Loucy (cell line): ENCODE measurements around the gene ZER1.

Experiments
- H2AFZ ChIP-seq: fragments of 200-600 bp; sonication (generic); 2 replicates; pipeline ENCODE4 v1.6.0; 2016; ENCODE audit warnings: antibody characterized with exemption, mild to moderate bottlenecking, low read length, moderate library complexity
- H3F3A ChIP-seq: fragments of 200-600 bp; 2 replicates; pipeline ENCODE4 v1.6.0; 2016; ENCODE audit warnings: antibody characterized with exemption, low read depth, mild to moderate bottlenecking
- H3K27me3 ChIP-seq: fragments of 200-600 bp; sonication (generic); 2 replicates; pipeline ENCODE4 v1.6.1; 2014; ENCODE audit warnings: low read length, mild to moderate bottlenecking; ENCODE audit not compliant: insufficient read depth, poor library complexity, severe bottlenecking
- H3K36me3 ChIP-seq: fragments of 200-600 bp; sonication (generic); 2 replicates; pipeline ENCODE4 v1.6.1; 2016; ENCODE audit warnings: low read length; ENCODE audit not compliant: insufficient read depth
- H3K4me1 ChIP-seq: fragments of 200-600 bp; sonication (generic); 2 replicates; pipeline ENCODE4 v1.5.1; 2014; ENCODE audit warnings: low read length, mild to moderate bottlenecking; ENCODE audit not compliant: insufficient read depth, poor library complexity, severe bottlenecking
- H3K4me2 ChIP-seq: fragments of 200-600 bp; sonication (generic); 2 replicates; pipeline ENCODE4 v1.6.0; 2014; ENCODE audit warnings: antibody characterized with exemption, low read length, low read depth, mild to moderate bottlenecking; ENCODE audit not compliant: poor library complexity, severe bottlenecking
- H3K4me3 ChIP-seq: fragments of 200-600 bp; sonication (generic); 2 replicates; pipeline ENCODE4 v1.5.1; 2014; ENCODE audit warnings: low read length, mild to moderate bottlenecking, mixed read lengths; ENCODE audit not compliant: poor library complexity, severe bottlenecking
- H3K79me2 ChIP-seq: fragments of 200-600 bp; sonication (generic); 2 replicates; pipeline ENCODE4 v1.6.1; 2014; ENCODE audit warnings: low read length; ENCODE audit not compliant: insufficient read depth
- H3K9ac ChIP-seq: fragments of 200-600 bp; sonication (generic); 2 replicates; pipeline ENCODE4 v1.6.0; 2014; ENCODE audit warnings: mild to moderate bottlenecking, low read depth, low read length, moderate library complexity; ENCODE audit not compliant: poor library complexity, severe bottlenecking
- H3K9me2 ChIP-seq: fragments of 200-600 bp; sonication (generic); replicated peaks from 2 replicates; pipeline ENCODE4 v1.6.1; 2016; ENCODE audit warnings: low read depth, low read length, mixed read lengths
- H3K9me3 ChIP-seq: fragments of 200-600 bp; sonication (generic); 2 replicates; pipeline ENCODE4 v1.6.1; 2014; ENCODE audit warnings: mild to moderate bottlenecking, antibody characterized with exemption, low read length, low read depth; ENCODE audit not compliant: insufficient read depth
- H4K20me1 ChIP-seq: fragments of 200-600 bp; sonication (generic); 2 replicates; pipeline ENCODE4 v1.6.0; 2014; ENCODE audit warnings: antibody characterized with exemption, low read length, mild to moderate bottlenecking; ENCODE audit not compliant: insufficient read depth, poor library complexity, severe bottlenecking
- EZH2phosphoT487 ChIP-seq: fragments of 200-600 bp; IDR thresholded peaks from 2 replicates; pipeline ENCODE4 v1.6.1; 2018; ENCODE audit warnings: antibody characterized with exemption, mild to moderate bottlenecking, moderate library complexity, borderline replicate concordance
- TF ChIP-seq, protein P1 (sequence below): fragments of 200-600 bp; sonication (generic); conservative IDR thresholded peaks from 2 replicates; pipeline ENCODE4 v1.5.1; 2014; ENCODE audit warnings: mild to moderate bottlenecking, antibody characterized with exemption, low read length

Gene ZER1

DNA sequence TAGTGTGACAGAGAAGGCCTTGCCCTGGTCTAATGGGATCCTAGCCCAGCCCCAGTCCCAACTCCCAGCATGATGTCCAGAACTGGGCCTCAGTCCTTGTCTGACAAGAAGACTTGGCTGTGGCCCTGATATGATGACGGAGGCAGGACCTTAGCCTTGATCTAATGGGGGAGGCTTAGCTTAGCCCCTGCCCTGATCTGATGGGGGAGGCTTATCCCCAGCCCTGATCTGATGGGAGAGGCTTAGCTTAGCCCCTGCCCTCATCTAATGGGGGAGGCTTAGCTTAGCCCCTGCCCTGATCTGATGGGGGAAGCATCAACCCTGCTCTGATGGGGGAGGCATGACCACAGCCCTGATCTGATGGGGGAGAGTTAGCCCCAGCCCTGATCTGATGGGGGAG is 65.7 kb downstream of the ZER1 start:
- Histone ChIP-seq H3F3A (no peaks in the 10 kb centered on the region), H3K4me1 (no peaks in the 10 kb centered on the region), H3K4me2 (no peak overlapping the region), H2AFZ (no peak overlapping the region), H3K27me3 (no peaks in the 10 kb centered on the region), H3K9me3 (no peaks in the 10 kb centered on the region), H3K36me3 (no peaks in the 10 kb centered on the region), H3K9ac (no peak overlapping the region), H3K79me2 (no peaks in the 10 kb centered on the region), H4K20me1 (no peaks in the 10 kb centered on the region), H3K9me2 (no peaks in the 10 kb centered on the region), H3K4me3 (no peak overlapping the region)
- TF ChIP-seq, protein P1, sequence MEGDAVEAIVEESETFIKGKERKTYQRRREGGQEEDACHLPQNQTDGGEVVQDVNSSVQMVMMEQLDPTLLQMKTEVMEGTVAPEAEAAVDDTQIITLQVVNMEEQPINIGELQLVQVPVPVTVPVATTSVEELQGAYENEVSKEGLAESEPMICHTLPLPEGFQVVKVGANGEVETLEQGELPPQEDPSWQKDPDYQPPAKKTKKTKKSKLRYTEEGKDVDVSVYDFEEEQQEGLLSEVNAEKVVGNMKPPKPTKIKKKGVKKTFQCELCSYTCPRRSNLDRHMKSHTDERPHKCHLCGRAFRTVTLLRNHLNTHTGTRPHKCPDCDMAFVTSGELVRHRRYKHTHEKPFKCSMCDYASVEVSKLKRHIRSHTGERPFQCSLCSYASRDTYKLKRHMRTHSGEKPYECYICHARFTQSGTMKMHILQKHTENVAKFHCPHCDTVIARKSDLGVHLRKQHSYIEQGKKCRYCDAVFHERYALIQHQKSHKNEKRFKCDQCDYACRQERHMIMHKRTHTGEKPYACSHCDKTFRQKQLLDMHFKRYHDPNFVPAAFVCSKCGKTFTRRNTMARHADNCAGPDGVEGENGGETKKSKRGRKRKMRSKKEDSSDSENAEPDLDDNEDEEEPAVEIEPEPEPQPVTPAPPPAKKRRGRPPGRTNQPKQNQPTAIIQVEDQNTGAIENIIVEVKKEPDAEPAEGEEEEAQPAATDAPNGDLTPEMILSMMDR, result no peak
- TF ChIP-seq EZH2phosphoT487, result no peak

DNA sequence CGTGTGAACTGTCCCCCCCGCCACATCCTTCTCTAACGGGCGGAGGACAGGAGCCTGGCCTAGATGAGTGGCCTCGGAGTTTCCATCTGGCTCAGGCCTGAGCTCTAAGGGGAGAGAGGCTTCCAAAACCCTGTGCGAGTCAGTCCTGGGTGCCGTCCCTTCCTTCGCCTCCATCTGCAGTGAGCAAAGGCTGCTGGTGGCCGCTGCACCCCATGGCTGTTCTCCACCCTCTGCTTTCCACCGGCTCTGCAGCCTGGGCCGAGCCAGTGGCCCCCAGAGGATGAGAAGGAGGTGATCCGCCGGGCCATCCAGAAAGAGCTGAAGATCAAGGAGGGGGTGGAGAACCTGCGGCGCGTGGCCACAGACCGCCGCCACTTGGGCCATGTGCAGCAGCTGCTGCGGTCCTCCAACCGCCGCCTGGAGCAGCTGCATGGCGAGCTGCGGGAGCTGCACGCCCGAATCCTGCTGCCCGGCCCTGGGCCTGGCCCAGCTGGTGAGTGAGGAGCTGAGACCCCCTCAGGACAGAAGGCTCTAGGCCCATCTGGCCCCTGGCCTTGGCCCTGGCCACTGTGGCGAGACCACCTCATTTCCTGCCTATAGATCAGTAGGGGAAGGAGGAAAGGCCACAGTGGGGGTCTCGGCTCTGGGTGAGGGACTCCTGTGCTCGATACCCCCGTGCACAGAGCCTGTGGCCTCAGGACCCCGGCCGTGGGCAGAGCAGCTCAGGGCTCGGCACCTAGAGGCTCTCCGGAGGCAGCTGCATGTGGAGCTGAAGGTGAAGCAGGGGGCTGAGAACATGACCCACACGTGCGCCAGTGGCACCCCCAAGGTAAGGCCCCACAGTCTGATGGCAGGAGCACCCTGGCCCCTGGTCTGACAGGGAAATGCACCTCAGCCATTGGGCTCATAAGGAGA is 66.4 kb downstream of the ZER1 start:
- Histone ChIP-seq H3K79me2 (no peaks in the 10 kb centered on the region), H3K4me1 (no peaks in the 10 kb centered on the region), H3K4me2 (no peak overlapping the region), H3K9ac (no peak overlapping the region), H2AFZ (no peak overlapping the region), H3K9me2 (no peaks in the 10 kb centered on the region), H3K4me3 (no peak overlapping the region), H4K20me1 (no peaks in the 10 kb centered on the region), H3K27me3 (no peaks in the 10 kb centered on the region), H3F3A (no peaks in the 10 kb centered on the region), H3K9me3 (no peaks in the 10 kb centered on the region), H3K36me3 (no peaks in the 10 kb centered on the region)
- TF ChIP-seq, protein P1, result no peak
- no peak for TF ChIP-seq EZH2phosphoT487

DNA sequence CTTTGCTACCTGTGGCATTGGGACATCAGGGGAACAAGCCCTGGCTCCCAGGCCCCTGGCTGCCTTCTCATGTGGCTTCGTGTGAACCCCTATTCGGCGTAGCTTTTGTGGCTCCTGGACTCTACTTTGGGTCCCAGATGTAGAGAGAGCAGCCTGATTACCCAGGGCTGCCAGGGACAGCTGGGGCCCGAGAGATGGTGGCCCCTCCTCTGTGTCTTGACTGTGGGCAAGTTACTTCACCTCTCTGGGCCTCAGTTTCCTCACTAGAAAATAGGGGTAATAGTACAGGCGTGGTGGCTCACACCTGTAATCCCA is 67.4 kb downstream of the ZER1 start:
- Histone ChIP-seq H3K4me3 (no peak overlapping the region), H3K9ac (no peak overlapping the region), H3K9me2 (no peaks in the 10 kb centered on the region), H3K36me3 (no peaks in the 10 kb centered on the region), H3K4me1 (no peaks in the 10 kb centered on the region), H2AFZ (no peak overlapping the region), H3K27me3 (no peaks in the 10 kb centered on the region), H3K4me2 (no peak overlapping the region), H3K9me3 (no peaks in the 10 kb centered on the region), H3F3A (no peaks in the 10 kb centered on the region), H4K20me1 (no peaks in the 10 kb centered on the region), H3K79me2 (no peaks in the 10 kb centered on the region)
- TF ChIP-seq, protein P1, result no peak
- no peak for TF ChIP-seq EZH2phosphoT487
